ENCODE data around the gene S100Z.

DNA sequence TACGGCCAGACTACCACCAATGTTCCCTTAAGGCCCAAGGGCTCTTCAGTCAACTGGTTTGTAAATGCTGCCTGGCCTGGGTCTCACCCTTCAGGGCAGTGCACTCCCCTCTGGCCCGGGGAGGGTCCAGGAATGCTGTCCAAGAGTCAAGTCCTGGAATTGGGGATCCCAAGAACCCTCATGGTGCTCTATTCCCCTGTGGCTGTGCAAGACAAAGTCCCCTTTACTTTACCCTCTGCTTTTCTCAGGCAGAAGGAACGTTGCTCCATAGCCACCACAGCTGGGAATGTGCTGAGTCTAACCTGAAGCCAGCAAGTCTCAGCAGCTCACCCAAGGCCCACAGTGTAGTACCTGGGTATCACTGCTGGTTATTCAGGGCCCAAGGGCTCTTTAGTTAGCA lies 51.7 kb downstream of the S100Z start:
- TF ChIP-seq, protein P1, sequence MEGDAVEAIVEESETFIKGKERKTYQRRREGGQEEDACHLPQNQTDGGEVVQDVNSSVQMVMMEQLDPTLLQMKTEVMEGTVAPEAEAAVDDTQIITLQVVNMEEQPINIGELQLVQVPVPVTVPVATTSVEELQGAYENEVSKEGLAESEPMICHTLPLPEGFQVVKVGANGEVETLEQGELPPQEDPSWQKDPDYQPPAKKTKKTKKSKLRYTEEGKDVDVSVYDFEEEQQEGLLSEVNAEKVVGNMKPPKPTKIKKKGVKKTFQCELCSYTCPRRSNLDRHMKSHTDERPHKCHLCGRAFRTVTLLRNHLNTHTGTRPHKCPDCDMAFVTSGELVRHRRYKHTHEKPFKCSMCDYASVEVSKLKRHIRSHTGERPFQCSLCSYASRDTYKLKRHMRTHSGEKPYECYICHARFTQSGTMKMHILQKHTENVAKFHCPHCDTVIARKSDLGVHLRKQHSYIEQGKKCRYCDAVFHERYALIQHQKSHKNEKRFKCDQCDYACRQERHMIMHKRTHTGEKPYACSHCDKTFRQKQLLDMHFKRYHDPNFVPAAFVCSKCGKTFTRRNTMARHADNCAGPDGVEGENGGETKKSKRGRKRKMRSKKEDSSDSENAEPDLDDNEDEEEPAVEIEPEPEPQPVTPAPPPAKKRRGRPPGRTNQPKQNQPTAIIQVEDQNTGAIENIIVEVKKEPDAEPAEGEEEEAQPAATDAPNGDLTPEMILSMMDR (IDR thresholded peaks at IDR 0.05), result no peak
- TF ChIP-seq EP300 (IDR thresholded peaks at IDR 0.05) (no peak), POLR2A (IDR thresholded peaks at IDR 0.05) (no peak)
